Measurements from ENCODE around the gene MAT1A. TPM values are rescaled to one million over a fixed set of nuclear protein-coding genes. Genes with fewer than 3 reads are reported as not detected.

MAT1A gene
- total RNA-seq, 1 donor from 2014 or later = not detected

DNA sequence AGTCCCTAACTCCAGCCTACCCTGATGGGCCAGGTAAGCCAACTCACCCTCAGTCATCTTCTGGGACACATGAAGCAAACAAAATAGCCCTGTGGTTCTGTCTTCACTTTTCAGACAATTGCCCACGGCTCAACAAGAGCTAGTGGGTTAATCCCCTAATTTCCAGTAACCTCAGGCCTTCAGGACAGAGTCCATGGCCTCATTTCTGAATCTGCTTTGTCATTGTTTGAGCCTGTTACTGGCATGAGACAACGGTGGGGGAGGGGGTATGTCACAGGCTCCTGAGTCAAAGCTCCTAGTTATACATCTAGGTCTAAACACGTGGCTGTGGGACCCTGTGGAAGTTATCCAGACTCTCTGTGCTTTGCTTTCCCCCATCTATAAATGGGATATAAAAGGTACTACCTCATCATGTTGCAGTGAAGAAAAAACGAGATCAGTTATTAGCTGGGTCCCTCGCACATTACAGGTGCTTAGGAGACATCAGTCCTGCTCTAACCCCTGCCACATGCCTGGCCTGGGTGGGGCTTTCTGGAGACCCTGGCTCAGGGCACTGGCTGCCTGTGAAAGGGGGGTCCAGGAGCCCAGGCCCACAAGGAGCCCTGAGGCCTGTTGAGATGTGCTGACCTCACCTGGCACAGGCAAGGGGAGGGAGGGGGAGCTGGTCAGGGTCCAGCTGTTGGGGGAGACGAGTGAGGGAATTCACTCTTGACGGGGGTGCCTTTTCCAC is 16.5 kb downstream of the MAT1A start:
- H3K4me3 Mint-ChIP-seq (ENCODE audit: unreplicated experiment) = no peak overlapping the region
- H3K27me3 Mint-ChIP-seq (ENCODE audit: unreplicated experiment) = peaks cover 5% of the 10 kb centered on the region
- TF ChIP-seq, protein P1, sequence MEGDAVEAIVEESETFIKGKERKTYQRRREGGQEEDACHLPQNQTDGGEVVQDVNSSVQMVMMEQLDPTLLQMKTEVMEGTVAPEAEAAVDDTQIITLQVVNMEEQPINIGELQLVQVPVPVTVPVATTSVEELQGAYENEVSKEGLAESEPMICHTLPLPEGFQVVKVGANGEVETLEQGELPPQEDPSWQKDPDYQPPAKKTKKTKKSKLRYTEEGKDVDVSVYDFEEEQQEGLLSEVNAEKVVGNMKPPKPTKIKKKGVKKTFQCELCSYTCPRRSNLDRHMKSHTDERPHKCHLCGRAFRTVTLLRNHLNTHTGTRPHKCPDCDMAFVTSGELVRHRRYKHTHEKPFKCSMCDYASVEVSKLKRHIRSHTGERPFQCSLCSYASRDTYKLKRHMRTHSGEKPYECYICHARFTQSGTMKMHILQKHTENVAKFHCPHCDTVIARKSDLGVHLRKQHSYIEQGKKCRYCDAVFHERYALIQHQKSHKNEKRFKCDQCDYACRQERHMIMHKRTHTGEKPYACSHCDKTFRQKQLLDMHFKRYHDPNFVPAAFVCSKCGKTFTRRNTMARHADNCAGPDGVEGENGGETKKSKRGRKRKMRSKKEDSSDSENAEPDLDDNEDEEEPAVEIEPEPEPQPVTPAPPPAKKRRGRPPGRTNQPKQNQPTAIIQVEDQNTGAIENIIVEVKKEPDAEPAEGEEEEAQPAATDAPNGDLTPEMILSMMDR (IDR thresholded peaks at IDR 0.05; ENCODE audit: partially characterized antibody, unreplicated experiment) = no peak
- H3K4me1 Mint-ChIP-seq (ENCODE audit: low read depth, unreplicated experiment) = peaks cover 7% of the 10 kb centered on the region
- DNase-seq = no peak
- no peaks in the 10 kb centered on the region for H3K36me3 Mint-ChIP-seq (ENCODE audit: unreplicated experiment)
- H3K9me3 Mint-ChIP-seq (ENCODE audit: unreplicated experiment) = peaks cover 1% of the 10 kb centered on the region
- no peak overlapping the region for H3K27ac Mint-ChIP-seq (ENCODE audit: unreplicated experiment)

DNA sequence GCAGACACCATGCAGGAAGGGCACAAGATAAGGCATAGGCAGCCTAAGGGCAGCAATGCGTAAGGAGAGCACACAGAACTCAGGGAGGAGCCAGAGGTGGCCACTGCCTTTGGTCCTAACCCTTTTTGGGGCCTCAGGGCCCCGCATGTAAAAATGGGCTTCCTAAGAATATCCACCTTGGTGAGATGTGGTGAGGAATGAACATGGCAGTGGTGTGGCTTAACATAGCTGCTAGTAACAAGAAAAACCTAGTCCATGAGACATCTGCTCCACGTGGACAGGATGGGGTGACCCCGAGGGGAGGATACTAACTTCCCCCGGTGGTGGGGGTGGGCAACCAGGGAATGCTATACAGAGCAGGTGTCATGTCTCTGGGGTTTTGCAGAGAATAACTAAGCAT is 18.0 kb downstream of the MAT1A start:
- Mint-ChIP-seq H3K27ac (ENCODE audit: unreplicated experiment) (no peak overlapping the region), H3K27me3 (ENCODE audit: unreplicated experiment) (no peaks in the 10 kb centered on the region), H3K36me3 (ENCODE audit: unreplicated experiment) (no peaks in the 10 kb centered on the region), H3K9me3 (ENCODE audit: unreplicated experiment) (peaks cover 1% of the 10 kb centered on the region), H3K4me1 (ENCODE audit: low read depth, unreplicated experiment) (peaks cover 2% of the 10 kb centered on the region), H3K4me3 (ENCODE audit: unreplicated experiment) (no peak overlapping the region)
- no peak for DNase-seq
- TF ChIP-seq, protein P1 (IDR thresholded peaks at IDR 0.05; ENCODE audit: partially characterized antibody, unreplicated experiment) = no peak

DNA sequence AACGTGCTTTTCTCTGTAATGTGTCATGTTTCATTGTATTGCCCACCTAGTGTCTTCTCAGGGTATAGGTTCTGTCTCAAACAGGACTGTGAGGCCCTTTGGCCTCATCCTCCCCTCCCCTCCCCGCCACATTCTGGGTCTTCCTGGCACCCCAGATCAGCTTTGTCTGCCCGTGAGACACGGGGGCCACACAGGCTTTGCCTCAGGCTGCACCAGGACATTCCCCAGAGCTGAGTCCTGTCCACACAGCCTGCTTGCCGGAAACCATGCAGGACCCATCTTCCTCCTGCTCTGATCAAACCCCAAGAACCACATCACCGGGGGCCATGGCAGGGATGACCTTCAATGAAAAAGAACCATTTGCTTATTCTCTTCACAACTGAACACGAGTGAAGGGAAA is 18.6 kb downstream of the MAT1A start:
- no peak overlapping the region for H3K4me3 Mint-ChIP-seq (ENCODE audit: unreplicated experiment)
- peaks cover 1% of the 10 kb centered on the region for H3K9me3 Mint-ChIP-seq (ENCODE audit: unreplicated experiment)
- TF ChIP-seq, protein P1 (IDR thresholded peaks at IDR 0.05; ENCODE audit: partially characterized antibody, unreplicated experiment) = no peak
- no peaks in the 10 kb centered on the region for H3K27me3 Mint-ChIP-seq (ENCODE audit: unreplicated experiment)
- no peak for DNase-seq
- H3K27ac Mint-ChIP-seq (ENCODE audit: unreplicated experiment) = no peak overlapping the region
- H3K36me3 Mint-ChIP-seq (ENCODE audit: unreplicated experiment) = no peaks in the 10 kb centered on the region
- H3K4me1 Mint-ChIP-seq (ENCODE audit: low read depth, unreplicated experiment) = peaks cover 2% of the 10 kb centered on the region

DNA sequence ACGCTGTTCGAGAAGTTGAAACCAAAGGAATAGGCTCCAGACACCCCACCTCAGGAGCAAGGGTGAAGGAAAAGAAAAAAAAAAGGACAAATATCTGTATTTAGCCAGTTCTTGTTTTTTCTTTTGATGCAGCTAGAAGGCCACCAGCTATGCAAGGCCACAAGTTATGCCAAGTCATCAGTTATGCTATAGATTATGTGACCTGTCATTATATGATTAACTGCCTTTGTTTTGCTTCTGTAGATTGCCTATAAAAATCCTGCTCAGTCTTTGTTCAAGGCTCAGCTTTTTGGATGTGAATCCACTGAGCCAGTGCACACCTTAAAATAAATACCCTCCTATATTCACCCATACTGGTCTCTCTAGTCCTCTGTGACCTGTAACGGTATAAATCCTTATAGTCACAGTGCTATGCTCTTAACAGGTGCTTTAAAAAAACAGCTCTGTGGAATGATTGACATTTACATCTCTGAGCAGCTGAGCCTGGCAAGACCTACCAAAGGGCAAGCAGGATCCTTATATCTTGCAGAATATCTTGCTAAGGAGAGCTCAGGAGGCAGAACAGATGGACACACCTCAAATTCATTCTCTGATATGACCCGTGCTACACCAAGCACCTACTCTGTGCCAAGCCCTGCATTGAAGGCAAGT is 20.4 kb downstream of the MAT1A start:
- Mint-ChIP-seq H3K27me3 (ENCODE audit: unreplicated experiment) (no peaks in the 10 kb centered on the region), H3K27ac (ENCODE audit: unreplicated experiment) (no peak overlapping the region), H3K36me3 (ENCODE audit: unreplicated experiment) (no peaks in the 10 kb centered on the region), H3K4me3 (ENCODE audit: unreplicated experiment) (no peak overlapping the region), H3K4me1 (ENCODE audit: low read depth, unreplicated experiment) (peaks cover 2% of the 10 kb centered on the region), H3K9me3 (ENCODE audit: unreplicated experiment) (peaks cover 1% of the 10 kb centered on the region)
- TF ChIP-seq, protein P1 (IDR thresholded peaks at IDR 0.05; ENCODE audit: partially characterized antibody, unreplicated experiment) = no peak
- DNase-seq = no peak

DNA sequence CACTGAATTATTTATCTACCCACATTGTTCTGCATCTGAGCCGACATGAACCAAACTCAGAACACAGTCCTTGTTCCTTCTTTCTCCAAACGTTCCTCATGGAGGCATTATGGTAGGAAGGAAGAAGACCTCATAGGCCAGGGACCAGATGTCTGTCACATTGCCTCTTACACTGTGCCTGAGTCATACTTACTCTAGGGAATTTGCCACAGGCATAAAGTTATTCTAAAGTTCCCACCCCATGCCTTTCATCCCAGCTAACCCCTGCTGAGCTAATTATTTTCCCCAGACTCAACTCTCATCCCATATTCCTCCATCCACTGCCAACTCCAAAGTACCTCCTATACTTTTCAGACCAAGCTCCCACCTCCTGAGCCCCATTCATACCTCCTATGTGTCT is 21.2 kb downstream of the MAT1A start:
- Mint-ChIP-seq H3K4me3 (ENCODE audit: unreplicated experiment) (no peak overlapping the region), H3K4me1 (ENCODE audit: low read depth, unreplicated experiment) (peaks cover 2% of the 10 kb centered on the region), H3K9me3 (ENCODE audit: unreplicated experiment) (peaks cover 1% of the 10 kb centered on the region), H3K36me3 (ENCODE audit: unreplicated experiment) (no peaks in the 10 kb centered on the region), H3K27me3 (ENCODE audit: unreplicated experiment) (no peaks in the 10 kb centered on the region), H3K27ac (ENCODE audit: unreplicated experiment) (no peak overlapping the region)
- TF ChIP-seq, protein P1 (IDR thresholded peaks at IDR 0.05; ENCODE audit: partially characterized antibody, unreplicated experiment) = no peak
- no peak for DNase-seq

All from glutamatergic neuron (in vitro differentiated cells).